Measurements from ENCODE around the gene MYO18B.
A peak's percentile ranks its signal among the peaks of the same experiment; 100 is the strongest.
"Not testable (repeated sequence)": the region's sequence is repeated elsewhere in the genome, so short reads cannot be mapped to it uniquely, and the experiment has no call there.

The MYO18B gene, protein sequence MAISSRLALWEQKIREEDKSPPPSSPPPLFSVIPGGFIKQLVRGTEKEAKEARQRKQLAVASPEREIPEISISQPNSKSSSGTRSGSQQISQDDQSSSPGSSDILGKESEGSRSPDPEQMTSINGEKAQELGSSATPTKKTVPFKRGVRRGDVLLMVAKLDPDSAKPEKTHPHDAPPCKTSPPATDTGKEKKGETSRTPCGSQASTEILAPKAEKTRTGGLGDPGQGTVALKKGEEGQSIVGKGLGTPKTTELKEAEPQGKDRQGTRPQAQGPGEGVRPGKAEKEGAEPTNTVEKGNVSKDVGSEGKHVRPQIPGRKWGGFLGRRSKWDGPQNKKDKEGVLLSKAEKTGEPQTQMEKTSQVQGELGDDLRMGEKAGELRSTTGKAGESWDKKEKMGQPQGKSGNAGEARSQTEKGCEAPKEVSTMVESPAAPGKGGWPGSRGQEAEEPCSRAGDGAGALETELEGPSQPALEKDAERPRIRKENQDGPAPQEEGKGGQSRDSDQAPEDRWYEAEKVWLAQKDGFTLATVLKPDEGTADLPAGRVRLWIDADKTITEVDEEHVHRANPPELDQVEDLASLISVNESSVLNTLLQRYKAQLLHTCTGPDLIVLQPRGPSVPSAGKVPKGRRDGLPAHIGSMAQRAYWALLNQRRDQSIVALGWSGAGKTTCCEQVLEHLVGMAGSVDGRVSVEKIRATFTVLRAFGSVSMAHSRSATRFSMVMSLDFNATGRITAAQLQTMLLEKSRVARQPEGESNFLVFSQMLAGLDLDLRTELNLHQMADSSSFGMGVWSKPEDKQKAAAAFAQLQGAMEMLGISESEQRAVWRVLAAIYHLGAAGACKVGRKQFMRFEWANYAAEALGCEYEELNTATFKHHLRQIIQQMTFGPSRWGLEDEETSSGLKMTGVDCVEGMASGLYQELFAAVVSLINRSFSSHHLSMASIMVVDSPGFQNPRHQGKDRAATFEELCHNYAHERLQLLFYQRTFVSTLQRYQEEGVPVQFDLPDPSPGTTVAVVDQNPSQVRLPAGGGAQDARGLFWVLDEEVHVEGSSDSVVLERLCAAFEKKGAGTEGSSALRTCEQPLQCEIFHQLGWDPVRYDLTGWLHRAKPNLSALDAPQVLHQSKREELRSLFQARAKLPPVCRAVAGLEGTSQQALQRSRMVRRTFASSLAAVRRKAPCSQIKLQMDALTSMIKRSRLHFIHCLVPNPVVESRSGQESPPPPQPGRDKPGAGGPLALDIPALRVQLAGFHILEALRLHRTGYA (N-terminal part only)

DNA sequence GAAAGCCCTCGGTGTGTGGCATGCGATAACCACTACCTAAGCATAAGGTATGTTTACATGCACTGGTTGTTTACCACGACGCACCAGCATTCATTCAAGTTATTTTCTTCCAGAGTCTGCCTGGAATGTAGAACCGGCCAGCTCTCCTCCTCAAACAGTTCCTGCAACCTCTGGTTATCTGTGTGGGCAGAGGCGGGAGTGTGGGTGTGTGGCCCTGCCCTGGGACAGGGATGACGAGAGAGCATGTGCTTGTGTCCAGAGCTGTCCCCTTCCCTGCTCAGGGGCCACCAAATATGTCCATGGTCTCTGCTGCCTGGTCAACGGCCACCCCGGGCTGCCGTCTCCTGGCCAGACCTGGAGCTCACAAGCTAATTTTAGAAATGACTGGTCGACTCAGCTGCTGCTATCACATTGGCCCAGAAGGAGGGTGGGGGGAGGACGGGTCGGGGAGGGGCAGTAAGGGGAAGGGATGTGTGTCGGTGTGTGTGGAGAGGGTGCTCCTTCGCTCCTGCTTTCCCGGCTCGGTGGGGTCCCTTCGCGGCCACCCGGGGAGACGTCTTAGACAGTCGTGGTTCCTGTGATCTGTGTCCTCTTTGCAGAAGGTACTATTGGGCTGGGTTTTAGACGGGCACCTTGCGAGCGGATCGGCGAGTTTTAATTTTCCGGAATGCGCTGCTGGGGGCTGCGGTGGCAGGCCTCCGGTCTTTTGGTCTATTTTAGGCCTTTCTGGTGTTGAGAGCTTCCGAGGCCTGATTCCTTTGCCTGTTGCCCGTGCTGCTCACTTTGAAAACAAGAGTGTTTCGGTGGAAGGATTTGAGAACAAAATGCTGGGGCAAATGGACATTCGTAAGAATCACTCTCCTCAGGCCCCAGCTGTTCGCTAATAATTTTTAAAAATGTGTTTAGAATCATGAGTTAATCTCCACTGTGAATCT is at the start of gene MYO18B:
MYO18B (plus strand) TSS at position 497 of the 935 bp plus-strand sequence. CDS start 18,905 bp downstream, outside the sequence.
- DNase-seq: no peak

DNA sequence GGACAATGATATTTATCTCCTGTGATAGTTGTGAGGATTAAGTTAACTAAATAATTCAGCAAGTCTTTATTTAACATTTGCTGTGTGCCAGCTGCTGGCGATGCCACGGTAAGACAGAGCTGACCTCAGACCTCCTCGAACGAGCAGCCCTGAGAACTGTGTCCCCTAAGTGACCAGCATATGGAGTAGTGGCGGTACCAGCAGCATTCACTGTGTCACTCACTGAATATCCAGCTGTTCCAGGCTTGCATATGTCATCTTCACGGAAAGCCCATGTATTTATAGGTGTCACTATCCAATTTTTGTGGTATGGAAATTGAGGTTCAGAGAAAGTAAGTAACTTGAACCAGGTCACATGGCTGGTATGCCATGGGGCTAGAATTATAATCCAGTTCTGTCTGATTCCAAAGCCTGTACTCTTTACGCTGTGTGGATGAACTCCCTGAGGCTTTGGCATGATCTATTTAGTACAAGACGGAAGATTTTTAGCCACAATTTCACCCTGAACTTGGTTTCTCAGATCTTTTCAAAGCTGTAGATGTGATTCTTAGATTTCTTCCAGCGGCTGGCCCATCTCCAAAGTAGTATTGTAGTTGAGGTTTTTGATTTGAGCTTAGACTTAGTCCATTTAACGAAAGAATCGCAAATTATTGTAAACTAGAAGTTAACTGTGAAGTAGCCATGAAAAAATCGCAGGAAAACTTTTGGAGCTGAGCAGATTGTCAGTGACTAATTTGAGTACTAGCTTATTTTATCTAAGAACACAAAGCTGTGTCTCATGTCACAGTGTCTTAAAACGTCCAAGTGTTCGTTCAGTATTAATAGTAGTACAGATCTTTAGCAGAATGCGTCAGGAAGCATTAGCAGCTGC is 49.4 kb upstream of the MYO18B start:
- DNase-seq: no peak

DNA sequence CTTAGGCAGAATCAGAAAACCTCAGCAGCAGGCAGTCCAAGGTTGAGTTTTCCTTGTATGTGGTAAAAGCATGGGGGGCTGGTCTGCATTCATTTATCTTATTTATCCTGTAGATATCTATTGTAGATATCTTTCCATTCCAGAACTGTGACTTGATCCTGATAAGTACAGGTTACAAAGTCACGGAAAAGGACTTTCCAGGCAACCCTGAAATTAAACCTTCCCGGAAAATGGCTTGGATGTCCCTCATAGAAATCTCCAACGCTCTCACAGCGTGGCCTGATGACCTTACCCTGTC is 48.8 kb upstream of the MYO18B start:
- no peak for DNase-seq

DNA sequence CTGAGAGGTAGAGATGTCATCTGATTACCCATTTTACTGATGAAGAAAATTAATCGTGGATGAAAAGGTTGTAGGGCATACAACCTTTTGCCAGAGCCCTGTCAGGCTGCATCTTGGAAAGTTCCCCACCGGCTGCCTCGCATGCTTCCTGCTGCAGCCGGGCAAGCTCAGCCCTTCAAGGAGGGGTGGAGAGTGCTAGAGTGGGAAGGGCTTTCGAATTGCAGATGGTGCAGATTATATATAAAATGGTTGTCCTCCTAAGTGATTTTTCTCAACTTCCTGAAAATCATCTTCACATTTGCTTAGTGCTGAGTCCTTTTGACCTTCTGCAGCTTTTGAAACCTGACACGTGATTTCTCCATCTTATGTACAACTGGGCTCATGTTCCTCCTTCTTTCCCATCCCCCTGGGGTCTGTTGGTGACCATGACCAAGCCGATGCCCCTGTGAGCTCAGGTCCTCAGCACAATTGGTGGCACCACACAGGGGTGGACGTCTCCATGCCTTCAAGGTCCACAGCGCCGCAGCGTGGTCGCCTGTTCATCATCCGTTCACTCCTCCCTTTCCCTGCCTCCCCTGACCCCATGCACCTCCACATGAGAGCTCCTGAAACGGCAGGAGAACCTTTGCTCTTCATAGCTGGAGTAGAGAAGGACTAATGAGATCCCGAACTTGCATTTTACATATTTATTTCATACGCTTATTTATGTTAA is 47.6 kb upstream of the MYO18B start:
- no peak for DNase-seq

DNA sequence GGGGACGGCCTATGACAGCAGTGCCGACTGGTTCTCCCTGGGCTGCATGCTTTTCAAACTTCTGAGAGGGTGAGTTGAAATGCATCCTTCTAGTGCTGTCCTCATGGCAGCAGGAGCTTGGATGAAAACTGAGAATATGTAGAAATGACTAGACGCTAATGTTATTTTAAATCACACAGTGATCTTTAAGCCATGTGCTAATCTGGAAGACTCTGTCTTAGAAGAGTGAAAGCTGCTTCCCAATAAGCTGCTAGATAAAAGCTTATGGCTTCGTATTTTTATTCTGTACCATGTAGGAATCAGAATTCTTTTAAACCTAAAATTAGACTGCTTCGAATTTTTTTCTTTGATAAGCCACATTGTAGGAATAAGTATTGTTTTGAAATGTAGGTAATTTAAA is 46.8 kb upstream of the MYO18B start:
- no peak for DNase-seq

DNA sequence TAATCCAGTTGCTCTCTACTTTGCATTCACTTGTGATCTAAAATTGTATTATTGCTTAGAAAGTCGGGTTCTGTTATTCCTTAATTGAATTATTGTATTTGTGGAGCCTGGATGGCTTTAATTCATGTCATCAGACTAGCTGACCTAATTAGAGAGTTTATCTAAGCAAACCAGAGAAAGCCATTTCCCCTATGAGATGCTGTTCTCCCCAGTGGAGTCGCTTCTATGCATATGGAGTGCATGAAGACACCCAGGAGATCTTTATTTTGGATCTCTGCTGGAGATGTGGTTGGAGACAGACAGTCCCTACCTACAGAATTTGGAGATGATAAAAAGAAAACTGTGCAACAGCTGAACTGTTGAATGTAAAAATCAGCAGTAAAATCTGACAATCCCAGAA is 45.2 kb upstream of the MYO18B start:
- DNase-seq: no peak

DNA sequence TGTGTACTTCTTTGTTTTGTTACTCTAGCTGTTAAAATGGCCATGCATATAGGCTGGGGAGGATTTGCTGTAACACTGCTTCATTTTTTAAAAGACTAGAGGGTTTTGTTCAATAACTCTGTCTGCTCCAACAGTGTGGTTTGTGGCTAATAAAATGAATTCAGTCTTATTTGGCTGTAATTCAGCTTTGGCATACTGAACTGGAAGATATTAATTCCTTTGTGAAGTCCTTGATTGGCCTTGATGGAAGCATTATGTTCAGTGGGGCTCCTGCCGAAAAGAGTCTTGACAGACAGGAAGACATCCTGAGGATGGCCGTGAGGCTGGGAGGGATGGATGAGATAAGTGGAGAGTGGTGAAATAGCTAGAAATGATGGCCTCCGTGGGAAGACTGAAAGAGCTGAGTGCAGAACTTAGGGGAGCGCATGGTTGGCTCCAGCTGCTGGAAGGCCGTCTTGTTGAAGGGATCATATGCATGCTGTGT is 44.8 kb upstream of the MYO18B start:
- no peak for DNase-seq

DNA sequence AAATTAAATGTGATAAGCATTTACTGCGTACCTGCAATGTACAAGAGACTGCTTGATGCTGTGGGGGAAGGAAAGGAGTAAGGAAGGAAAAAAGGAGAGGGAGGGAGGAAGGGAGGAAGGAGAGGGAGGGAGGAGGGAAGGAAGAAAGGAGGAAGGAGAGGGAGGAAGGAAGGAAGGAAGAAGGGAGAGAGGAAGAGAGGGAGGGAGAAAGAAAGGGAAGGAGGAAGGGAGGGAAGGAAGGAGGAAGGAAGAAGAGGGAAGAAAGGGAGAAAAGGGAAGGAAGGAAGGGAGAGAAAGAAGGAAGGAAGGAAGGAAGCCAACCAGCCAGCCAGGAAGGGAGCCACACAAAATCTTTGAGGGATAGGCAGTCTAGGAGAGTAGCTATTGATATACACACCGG is 44.0 kb upstream of the MYO18B start:
- no peak for DNase-seq

DNA sequence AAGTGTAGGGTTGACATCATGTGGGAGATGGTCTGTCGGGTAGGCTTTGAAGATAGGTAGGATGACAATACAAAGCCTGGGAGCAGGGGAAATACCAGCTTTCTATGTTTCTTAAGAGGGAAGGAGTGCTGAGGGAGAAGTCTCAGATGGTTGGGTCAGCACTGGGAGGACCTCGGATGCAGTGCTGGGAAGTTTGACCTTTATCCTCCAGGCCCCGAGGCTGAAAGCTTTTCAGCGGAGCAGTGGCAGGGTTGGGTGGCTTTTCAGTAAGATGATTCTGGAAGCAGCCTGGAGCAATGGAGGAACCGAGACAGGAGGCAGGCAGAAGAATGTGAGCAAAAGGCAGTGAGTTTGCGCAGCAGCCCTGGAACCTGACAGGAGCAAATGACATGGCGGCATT is 43.5 kb upstream of the MYO18B start:
- no peak for DNase-seq

DNA sequence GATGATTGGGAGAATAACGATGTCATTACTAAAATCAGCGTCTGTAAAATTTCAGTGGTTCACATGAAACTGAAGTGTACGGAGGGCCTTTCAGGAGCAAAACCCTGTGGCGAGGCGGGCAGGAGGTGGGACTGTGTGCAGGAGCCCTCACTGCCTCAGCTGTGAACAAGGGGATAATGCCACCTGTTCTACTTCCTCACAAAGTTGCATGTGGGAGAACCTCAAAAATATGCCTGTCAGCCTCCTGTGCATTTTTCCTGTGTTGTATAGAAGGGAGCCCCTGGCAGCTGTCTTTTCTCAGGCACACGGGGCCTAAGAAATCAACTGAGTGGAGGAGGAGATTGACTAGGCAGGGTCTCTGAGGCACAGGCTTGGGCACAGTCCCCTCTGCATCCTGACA is 43.0 kb upstream of the MYO18B start:
- DNase-seq: no peak

DNA sequence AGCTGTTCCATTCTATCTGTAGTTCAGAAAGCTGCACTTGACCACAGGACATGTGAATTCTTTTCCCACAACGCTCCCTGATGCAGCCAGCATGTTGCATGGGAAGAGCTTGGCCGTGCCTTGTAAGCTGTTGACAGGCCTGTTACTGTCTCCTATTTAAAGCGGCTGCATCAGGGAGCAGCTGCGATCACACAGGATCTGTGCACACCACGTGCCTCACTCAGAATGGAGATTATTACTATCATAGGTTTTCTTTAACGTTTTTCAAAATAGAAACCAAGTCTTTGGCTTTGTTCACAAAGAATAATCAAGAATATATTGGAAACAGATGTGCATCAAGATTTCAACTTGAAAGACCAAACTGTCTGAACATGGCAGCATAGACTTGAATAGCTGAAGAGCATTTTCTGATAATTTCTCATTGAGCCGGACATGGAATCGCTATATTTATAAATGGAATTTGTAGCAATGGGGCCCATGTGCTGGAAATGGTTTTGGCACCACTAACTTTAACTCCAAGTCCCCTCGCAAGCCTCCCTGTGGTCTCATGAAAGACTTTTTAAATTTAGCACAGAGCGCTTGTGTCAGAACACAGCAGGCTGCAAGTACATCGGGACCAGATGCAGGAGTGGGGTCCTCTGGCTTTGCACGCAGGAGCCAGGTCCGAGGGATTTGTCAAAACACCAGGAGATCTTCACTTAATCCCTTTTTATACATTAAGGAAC is 40.8 kb upstream of the MYO18B start:
- DNase-seq: peak; percentile 27

DNA sequence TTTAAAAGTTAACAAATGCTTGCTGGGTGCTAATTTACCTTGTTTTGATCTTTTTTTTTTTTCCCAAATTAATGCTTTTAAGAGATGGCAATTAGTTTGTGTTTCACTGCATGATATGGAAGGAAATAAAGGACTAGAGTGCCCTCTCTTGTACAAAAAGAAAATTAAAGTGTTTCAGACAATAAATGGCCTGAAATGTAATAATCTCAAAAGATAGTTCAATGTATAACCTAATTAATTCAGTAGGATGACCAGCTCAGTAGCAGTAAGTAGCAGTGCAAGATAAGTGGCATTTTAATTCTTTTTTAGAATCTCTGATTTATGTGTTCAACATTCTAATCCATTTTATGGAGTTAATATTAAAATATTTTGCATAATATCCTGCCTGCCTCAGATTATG is 39.9 kb upstream of the MYO18B start:
- DNase-seq: peak; percentile 49

DNA sequence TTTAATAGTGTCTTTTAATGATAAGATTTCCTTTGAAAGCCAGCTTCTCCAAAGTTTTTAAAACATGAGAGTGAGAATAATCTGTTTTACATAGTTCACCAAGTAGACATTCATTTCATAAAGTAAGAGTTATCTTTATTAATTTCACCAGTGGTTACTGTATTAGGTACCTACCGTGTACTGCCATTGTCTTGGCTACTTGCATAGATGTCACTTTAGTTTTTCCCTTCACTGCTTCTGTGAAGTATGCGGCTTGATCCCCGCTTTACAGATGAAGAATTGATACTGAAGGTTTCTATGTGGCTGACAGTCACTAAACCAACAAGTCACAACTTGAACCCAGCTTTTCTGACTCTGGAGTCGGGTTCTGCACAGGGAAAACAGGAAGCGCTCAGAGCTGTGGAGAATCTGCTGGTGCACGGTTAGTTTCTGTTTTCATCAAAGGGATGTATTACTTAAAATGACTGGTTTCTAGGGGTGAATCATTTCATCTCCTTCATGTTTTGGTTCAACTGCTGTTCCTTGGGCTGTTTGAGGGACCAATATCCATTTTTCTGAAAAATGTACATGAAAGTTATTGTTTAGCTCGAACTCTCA is 39.3 kb upstream of the MYO18B start:
- DNase-seq: no peak

DNA sequence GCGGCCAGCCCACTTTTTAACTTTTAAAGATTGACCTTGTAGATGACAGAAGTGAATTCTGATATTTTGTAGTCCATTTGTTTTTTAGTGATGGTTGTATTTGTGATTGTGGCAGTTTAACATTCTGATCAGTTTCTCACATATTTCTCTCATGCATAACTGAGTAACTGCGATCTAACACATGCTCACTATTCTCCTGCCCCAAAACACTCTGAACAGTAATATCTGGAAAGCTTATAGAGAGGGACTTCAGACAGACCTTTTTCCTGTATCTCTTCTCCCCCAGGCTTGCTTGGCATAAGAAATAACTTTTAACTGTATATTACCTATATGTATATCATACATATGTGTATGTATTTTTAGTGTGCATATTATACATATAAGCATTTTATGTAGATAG is 37.3 kb upstream of the MYO18B start:
- no peak for DNase-seq

DNA sequence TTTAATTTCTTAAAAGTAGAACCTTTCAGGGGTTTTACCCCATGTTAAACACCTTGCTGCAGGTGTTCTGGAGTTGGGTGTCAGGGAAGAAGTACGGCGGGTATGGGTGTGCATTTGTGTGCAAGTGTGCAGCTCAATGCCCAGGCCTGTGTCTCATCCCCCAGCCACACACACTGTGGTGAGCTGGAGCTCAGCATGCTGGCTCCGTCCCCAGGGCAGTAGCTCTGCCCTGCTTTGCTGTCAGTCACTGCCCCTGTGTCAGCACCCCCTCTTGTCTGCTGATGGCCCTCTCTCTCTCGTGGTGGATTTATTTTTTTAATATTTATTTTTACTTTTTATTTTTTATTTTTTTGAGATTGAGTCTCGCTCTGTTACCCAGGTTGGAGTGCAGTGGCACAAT is 35.8 kb upstream of the MYO18B start:
- no peak for DNase-seq

DNA sequence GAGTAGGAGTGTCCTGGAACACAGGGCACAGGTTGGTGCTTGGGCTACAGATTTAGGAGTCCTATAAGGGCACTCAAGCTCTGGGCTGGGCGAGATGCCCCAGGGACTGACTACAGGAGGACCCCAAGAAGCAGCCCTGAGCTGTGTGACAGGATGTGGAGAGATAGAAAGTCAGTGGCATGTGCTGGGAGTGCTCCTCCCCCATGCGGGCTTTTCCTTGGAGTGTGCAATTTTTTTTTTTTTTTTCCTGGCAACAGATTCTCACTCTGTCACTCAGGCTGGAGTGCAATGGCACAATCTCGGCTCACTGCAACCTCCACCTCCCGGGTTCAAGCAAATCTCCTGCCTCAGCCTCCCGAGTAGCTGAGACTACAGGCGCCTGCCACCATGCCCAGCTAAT is 33.6 kb upstream of the MYO18B start:
- not testable (repeated sequence) for DNase-seq

DNA sequence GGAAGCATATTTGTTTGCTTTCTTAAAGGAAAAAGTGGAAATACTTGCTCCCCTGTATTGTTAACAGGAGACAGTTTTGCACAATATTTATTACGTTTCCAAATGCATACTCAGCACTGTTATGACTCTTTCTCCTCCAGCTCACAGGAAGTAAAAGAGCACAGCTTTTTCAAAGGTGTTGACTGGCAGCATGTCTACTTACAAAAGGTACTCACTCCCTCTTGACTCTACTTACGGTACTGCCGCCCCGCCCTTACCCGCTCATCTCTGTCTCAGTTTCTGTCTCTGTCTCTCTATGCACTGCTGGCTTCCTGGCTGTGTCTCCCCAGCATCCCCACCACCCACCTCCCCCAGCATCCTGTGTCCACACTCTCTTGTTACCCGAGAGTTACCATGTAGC is 32.2 kb upstream of the MYO18B start:
- DNase-seq: no peak

DNA sequence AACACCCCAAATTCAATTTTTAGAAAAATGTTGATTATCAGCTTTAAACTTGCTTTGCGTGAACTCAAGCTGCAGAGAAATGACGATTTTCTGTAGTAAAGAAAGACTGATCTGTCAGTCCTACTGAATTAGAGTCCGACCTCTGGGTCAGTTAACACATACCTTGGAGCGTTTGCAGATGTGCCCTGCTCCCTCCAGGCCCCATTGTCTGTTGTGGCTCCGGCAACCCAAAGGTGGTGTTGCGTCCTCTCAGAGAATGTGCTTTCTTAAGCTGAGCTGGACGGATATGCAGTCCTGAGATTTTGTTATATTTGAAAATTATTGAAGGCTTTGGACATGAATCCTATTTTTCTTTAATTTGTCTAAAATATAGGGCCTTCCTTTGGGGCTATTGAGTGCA is 31.5 kb upstream of the MYO18B start:
- no peak for DNase-seq

DNA sequence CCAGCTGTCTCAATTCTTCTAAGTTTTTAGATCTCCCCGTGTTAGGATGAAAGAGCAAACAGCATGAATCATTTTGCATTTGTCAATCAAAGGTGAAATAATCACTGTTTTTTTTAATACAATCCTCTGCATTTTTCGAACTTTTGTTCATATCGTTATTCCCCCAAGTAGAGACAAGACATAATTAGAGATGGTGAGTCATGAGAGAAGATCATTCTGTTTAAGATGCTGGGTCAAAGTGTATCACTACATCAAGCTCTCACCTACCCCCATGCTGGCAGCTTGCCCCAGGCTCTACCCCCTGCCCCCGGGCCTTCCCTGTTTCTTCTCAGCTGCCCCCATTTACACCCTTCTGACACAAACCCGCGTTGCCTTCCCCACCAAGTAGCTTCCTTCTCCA is 30.5 kb upstream of the MYO18B start:
- no peak for DNase-seq

Measured in NCI-H524 treated with DMSO at 0.1 percent for 48 hours (cell line).